Esophagus squamous epithelium (tissue), 4 donors: Measurements from ENCODE around the gene KCNAB1.

Experiments used
- CTCF ChIP-seq, 6 experiments: fragments of 450-650 bp in 4 of 6; fragments of 200-600 bp in 2 of 6; sonication (generic) in 2 of 6; IDR thresholded peaks; one replicate each; pipeline ENCODE4 v1.5.1; 2016 to 2019; ENCODE audit warnings: antibody characterized with exemption in 6 of 6, mild to moderate bottlenecking in 4 of 6, moderate library complexity in 4 of 6
- POLR2A ChIP-seq, 4 donors: fragments of 450-650 bp; IDR thresholded peaks; one replicate each; pipeline ENCODE4 v1.6.1; 2017; ENCODE audit warnings: antibody characterized with exemption in 4 of 4, mild to moderate bottlenecking in 4 of 4, moderate library complexity in 3 of 4

DNA sequence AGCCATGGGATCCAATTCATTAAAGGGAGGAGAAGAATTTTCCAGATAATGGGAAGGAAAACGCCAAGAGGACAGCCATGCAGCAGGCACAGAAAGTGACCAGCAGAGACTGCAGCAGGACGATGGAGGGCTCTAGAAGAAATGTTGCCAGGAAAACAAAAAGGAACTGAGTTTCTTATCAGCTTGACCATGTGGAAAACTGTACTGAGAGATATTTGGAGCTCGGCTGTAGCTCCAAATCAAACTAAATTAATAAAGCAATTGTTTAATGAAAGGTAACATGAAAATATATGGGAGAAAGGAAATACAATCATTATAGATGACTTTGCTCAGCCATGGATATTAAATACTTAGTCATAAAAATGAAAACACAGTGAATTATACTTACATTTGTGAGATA is 370.8 kb downstream of the KCNAB1 start:
- TF ChIP-seq POLR2A (IDR thresholded peaks at IDR 0.05) (no peak), CTCF (IDR thresholded peaks at IDR 0.05) (no peak)
